Endodermal cell (in vitro differentiated cells): ENCODE measurements around the gene C2CD4B. TPM values are rescaled to one million over a fixed set of nuclear protein-coding genes. Genes with fewer than 3 reads are reported as not detected.

ENCODE experiments used
- DNase-seq: peaks from one replicate; pipeline ENCODE4 v3.0.0-alpha.2; 2017
- H3K27ac ChIP-seq: 2 replicates; pipeline ENCODE4 v1.5.1; 2013; ENCODE audit warnings: mild to moderate bottlenecking, low read depth, low read length, moderate library complexity
- H3K27me3 ChIP-seq: 2 replicates; pipeline ENCODE4 v1.6.1; 2013; ENCODE audit warnings: mild to moderate bottlenecking, low read length, moderate library complexity; ENCODE audit not compliant: insufficient read depth, control insufficient read depth, poor library complexity, severe bottlenecking
- H3K36me3 ChIP-seq: 2 replicates; pipeline ENCODE4 v1.7.0; 2013; ENCODE audit warnings: mild to moderate bottlenecking, low read length, moderate library complexity; ENCODE audit not compliant: control insufficient read depth, insufficient read depth
- H3K4me1 ChIP-seq: one replicate; pipeline ENCODE4 v1.7.0; 2013; ENCODE audit warnings: low read length; ENCODE audit not compliant: control insufficient read depth, insufficient read depth
- H3K4me3 ChIP-seq: 2 replicates; pipeline ENCODE4 v1.5.1; 2013; ENCODE audit warnings: mild to moderate bottlenecking, low read length, moderate library complexity
- H3K9ac ChIP-seq: 2 replicates; pipeline ENCODE4 v1.6.1; 2013; ENCODE audit warnings: mild to moderate bottlenecking, low read length, moderate library complexity; ENCODE audit not compliant: poor library complexity, severe bottlenecking; ENCODE audit errors: extremely low read depth
- H3K9me3 ChIP-seq: 2 replicates; pipeline ENCODE4 v1.6.1; 2013; ENCODE audit warnings: mild to moderate bottlenecking, low read length, moderate library complexity; ENCODE audit not compliant: control insufficient read depth
- H3K27ac Mint-ChIP-seq: 2 replicates; pipeline ENCODE4 v1.8.0; 2020; ENCODE audit warnings: mixed read lengths
- H3K27me3 Mint-ChIP-seq: 2 replicates; pipeline ENCODE4 v1.8.0; 2021; ENCODE audit warnings: mild to moderate bottlenecking, mixed read lengths; ENCODE audit not compliant: insufficient read depth
- H3K36me3 Mint-ChIP-seq: 2 replicates; pipeline ENCODE4 v1.8.0; 2020; ENCODE audit warnings: low read depth, mixed read lengths
- H3K4me1 Mint-ChIP-seq: 2 replicates; pipeline ENCODE4 v1.8.0; 2020; ENCODE audit warnings: mixed read lengths
- H3K4me3 Mint-ChIP-seq: 2 replicates; pipeline ENCODE4 v1.8.0; 2020; ENCODE audit warnings: mild to moderate bottlenecking, moderate library complexity, mixed read lengths
- H3K9me3 Mint-ChIP-seq: 2 replicates; pipeline ENCODE4 v1.8.0; 2020; ENCODE audit warnings: mild to moderate bottlenecking, mixed read lengths
- CTCF ChIP-seq: fragments of 200-600 bp; sonication (generic); conservative IDR thresholded peaks from 2 replicates; pipeline ENCODE4 v1.5.0; 2021; ENCODE audit warnings: antibody characterized with exemption, mild to moderate bottlenecking
- whole genome bisulfite sequencing, 2 experiments: methylation state at CpG; one replicate each; pipeline versions ENCODE4 v1.1.5 to v1.1.7; 2013; ENCODE audit warnings: missing lambda C conversion rate in 2 of 2, mixed read lengths in 1 of 2; ENCODE audit not compliant: insufficient coverage in 1 of 2, insufficient read length in 1 of 2; 5-methylcytosine and 5-hydroxymethylcytosine counted together
- total RNA-seq, 2 donors: library from RNA; stranded (reverse); fragmentation: NEBNext Ultra II Directional in 1 of 2; extraction: Animal tissue kit (Norgen Biotek cat#: 25700) in 1 of 2; gene quantifications; 2 replicates in 1 of 2; 3 replicates in 1 of 2; pipeline ENCODE4 v1.2.1, GENCODE V29; 2021

C2CD4B gene
- total RNA-seq, 2 donors from 2014 or later: 0.22 to 0.66 TPM

DNA sequence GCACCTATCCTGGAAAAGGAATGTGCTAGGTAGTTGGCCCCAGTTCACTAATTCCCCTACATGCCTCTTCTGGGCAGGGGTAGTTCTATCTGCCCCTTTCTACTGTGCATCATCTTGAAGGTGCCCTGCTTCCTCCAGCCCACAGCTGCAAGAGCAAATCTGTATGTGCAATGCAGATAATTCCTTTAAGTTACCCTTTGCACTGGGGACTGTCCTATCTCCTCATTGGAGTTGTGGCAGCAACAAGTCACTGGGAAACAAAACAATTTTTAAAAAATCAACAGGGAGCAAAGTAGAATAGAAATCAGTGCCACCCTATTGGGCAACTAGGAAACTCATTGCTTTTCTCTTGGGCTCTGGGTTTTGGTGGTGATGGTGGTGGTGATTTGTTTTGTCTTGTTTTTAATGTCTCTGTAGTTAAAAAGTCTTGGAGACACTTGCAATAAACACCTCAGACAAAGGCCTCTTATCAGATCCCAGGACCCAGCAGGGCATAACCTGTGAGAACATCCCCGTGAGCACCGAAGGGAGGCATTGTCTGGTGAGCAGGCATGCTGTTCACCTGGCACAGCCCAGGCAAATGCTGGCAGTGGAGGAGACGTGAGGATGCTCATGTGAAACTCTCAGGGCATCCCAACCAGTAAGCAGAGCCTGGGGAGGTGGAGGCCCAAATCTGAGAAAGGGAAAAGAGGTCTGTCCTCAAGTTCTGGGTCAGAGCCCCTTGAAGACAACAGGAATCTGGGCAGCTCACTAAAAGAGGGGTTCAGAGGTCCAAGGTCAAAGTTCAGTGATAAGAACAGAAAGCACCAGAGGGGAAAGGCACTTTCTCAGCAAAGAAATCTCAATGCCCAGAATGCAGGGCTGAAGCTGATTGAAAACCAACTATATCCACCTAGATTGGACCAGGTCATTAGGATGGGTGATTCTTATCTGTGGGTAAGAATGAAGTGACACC lies 27.9 kb downstream of the C2CD4B start:
- no peak overlapping the region for H3K27ac ChIP-seq
- Mint-ChIP-seq H3K27ac (no peak overlapping the region), H3K36me3 (no peaks in the 10 kb centered on the region), H3K9me3 (no peaks in the 10 kb centered on the region), H3K4me1 (peaks cover 14% of the 10 kb centered on the region), H3K27me3 (no peaks in the 10 kb centered on the region), H3K4me3 (no peak overlapping the region)
- H3K4me3 ChIP-seq: no peak overlapping the region
- TF ChIP-seq CTCF: no peak
- no peak for DNase-seq
- no peaks in the 10 kb centered on the region for H3K27me3 ChIP-seq
- H3K9ac ChIP-seq: no peak overlapping the region
- no peaks in the 10 kb centered on the region for H3K9me3 ChIP-seq
- H3K36me3 ChIP-seq: no peaks in the 10 kb centered on the region
- peaks cover 7% of the 10 kb centered on the region for H3K4me1 ChIP-seq
- 80 to 81% methylated on average over 2 to 3 of the region's 3 CpGs for WGBS, 2 experiments

- Mint-ChIP-seq H3K27ac (no peak overlapping the region), H3K4me1 (peaks cover 14% of the 10 kb centered on the region), H3K36me3 (no peaks in the 10 kb centered on the region), H3K4me3 (no peak overlapping the region), H3K9me3 (no peaks in the 10 kb centered on the region), H3K27me3 (no peaks in the 10 kb centered on the region)
- Histone ChIP-seq H3K4me1 (peaks cover 6% of the 10 kb centered on the region), H3K27ac (no peak overlapping the region), H3K9ac (no peak overlapping the region), H3K36me3 (no peaks in the 10 kb centered on the region), H3K27me3 (no peaks in the 10 kb centered on the region), H3K9me3 (no peaks in the 10 kb centered on the region), H3K4me3 (no peak overlapping the region)
- WGBS, 2 experiments: 85 to 91% methylated on average over 6 to 9 of the region's 9 CpGs
- DNase-seq: no peak
- no peak for TF ChIP-seq CTCF
Observed at GRCh38 chr15:62135532-62136134, 29.5 kb downstream of the C2CD4B start.

GRCh38 chr15:62133141-62133540 lies 31.9 kb downstream of the C2CD4B start:
- H3K9ac ChIP-seq: no peak overlapping the region
- 86 to 94% methylated on average over 2 to 3 of the region's 3 CpGs for WGBS, 2 experiments
- TF ChIP-seq CTCF: no peak
- no peak overlapping the region for H3K4me3 Mint-ChIP-seq
- H3K9me3 Mint-ChIP-seq: no peaks in the 10 kb centered on the region
- no peak overlapping the region for H3K27ac ChIP-seq
- peaks cover 14% of the 10 kb centered on the region for H3K4me1 Mint-ChIP-seq
- no peak overlapping the region for H3K27ac Mint-ChIP-seq
- H3K27me3 ChIP-seq: no peaks in the 10 kb centered on the region
- DNase-seq: no peak
- peaks cover 6% of the 10 kb centered on the region for H3K4me1 ChIP-seq
- H3K36me3 Mint-ChIP-seq: no peaks in the 10 kb centered on the region
- no peaks in the 10 kb centered on the region for H3K9me3 ChIP-seq
- no peaks in the 10 kb centered on the region for H3K36me3 ChIP-seq
- H3K4me3 ChIP-seq: no peak overlapping the region
- H3K27me3 Mint-ChIP-seq: no peaks in the 10 kb centered on the region
